GM21515 (cell line): ENCODE data around the gene SLC35A3.
A peak's percentile ranks its signal among the peaks of the same experiment; 100 is the strongest.
"Not testable (repeated sequence)": the region's sequence is repeated elsewhere in the genome, so short reads cannot be mapped to it uniquely, and the experiment has no call there.

Experiments used
- ATAC-seq: cut with Tn5 transposase; IDR thresholded peaks from one replicate; pipeline ENCODE4 v1.9.1; 2021; ENCODE audit not compliant: unreplicated experiment

The SLC35A3 gene

GRCh38 chr1:100028765-100029164 lies 59.0 kb downstream of the SLC35A3 start:
- ATAC-seq = no peak

- no peak for ATAC-seq
Observed at GRCh38 chr1:100034470-100034869, 64.7 kb downstream of the SLC35A3 start.

GRCh38 chr1:100035214-100035613 lies 65.4 kb downstream of the SLC35A3 start:
- no peak for ATAC-seq

- ATAC-seq = peak; percentile 2
Observed at GRCh38 chr1:100036718-100037655, 67.2 kb downstream of the SLC35A3 start.

GRCh38 chr1:100037656-100037926 lies 67.8 kb downstream of the SLC35A3 start:
- ATAC-seq = no peak

GRCh38 chr1:100037927-100038659 lies 68.3 kb downstream of the SLC35A3 start:
- ATAC-seq = peak; percentile 80

GRCh38 chr1:100038660-100039287 lies 69.0 kb downstream of the SLC35A3 start:
- ATAC-seq = peak; percentile 45

- no peak for ATAC-seq
Observed at GRCh38 chr1:100039591-100039990, 69.8 kb downstream of the SLC35A3 start.

GRCh38 chr1:100045206-100045605 lies 75.4 kb downstream of the SLC35A3 start:
- ATAC-seq = no peak

GRCh38 chr1:100047235-100047708 lies 77.5 kb downstream of the SLC35A3 start:
- ATAC-seq = not testable (repeated sequence)

GRCh38 chr1:100050139-100050538 lies 80.3 kb downstream of the SLC35A3 start:
- ATAC-seq = no peak

- ATAC-seq = no peak
Observed at GRCh38 chr1:100051401-100051800, 81.6 kb downstream of the SLC35A3 start.

GRCh38 chr1:100051893-100052292 lies 82.1 kb downstream of the SLC35A3 start:
- ATAC-seq = no peak

GRCh38 chr1:100053119-100053518 lies 83.3 kb downstream of the SLC35A3 start:
- no peak for ATAC-seq

- ATAC-seq = no peak
Observed at GRCh38 chr1:100053727-100054126, 83.9 kb downstream of the SLC35A3 start.

GRCh38 chr1:100061681-100062080 lies 91.9 kb downstream of the SLC35A3 start:
- no peak for ATAC-seq

GRCh38 chr1:100065183-100065968 lies 95.6 kb downstream of the SLC35A3 start:
- no peak for ATAC-seq

- no peak for ATAC-seq
Observed at GRCh38 chr1:100065969-100066227, 96.1 kb downstream of the SLC35A3 start.

GRCh38 chr1:100070201-100070939 lies 100.6 kb downstream of the SLC35A3 start:
- no peak for ATAC-seq

GRCh38 chr1:100073531-100073930 lies 103.7 kb downstream of the SLC35A3 start:
- no peak for ATAC-seq
